ENCODE measurements around the gene SPIRE1.

SPIRE1 gene

DNA sequence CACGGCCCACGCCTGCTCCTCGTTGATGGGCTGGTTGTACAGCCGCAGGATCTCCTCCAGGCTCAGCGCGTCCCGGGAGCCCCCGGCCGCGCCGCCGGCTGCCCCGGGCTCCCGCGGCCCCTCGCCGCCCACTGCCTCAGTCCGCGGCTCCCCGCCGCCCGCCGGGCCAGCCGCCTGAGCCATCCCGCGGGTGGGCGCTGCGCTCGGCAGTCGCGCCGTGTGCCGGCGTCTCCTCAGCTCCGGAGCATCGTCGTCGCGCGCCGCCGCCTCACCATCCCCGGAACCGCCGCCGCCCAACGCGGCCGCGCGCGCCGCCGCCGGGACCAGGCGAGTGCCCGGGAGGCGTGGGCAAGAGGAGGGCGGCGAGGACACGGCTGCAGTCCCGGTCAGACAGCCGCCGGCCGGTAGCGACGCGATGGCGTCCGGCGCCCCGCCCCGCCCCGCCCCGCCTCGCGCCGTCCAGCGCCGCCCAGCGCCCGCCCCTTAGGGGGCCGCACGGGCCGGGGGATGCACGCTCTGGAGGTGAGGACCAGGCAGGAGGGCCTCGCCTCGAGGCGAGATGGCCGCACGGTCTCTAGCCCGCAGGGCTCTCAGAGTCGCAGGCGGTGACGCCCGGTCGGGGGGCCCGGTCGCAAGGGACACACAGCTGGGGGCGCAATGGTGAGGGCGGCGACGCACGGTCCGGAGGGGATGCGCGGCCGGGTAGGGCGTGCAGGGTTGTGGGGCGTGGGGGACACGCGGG lies at the start of gene SPIRE1:
Gene SPIRE1, minus strand, starts transcription at position 424 of the 742 bp plus-strand sequence. Its CDS starts 241 bp downstream, at position 183.
- peak; percentile 42 for DNase-seq

DNA sequence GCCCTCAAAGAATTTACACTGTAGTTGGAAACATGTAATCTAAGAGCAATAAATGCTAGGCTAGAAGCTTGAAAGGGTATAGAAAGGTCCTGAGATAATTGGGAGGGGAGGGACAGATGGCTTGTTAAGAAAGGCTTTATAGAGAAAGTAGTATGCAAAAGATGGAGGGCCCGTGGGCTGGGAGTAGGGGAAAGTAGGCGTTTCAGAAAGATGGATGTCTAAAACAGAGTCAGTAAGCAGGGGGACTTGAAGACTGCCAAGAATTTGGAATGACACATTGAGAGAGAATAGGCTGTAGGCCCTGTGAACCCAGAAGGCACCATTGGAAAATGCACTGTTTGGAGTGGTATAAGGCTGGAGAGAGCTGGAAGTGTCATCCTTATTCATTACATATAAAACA lies 45.8 kb upstream of the SPIRE1 start:
- DNase-seq = peak; percentile 7

DNA sequence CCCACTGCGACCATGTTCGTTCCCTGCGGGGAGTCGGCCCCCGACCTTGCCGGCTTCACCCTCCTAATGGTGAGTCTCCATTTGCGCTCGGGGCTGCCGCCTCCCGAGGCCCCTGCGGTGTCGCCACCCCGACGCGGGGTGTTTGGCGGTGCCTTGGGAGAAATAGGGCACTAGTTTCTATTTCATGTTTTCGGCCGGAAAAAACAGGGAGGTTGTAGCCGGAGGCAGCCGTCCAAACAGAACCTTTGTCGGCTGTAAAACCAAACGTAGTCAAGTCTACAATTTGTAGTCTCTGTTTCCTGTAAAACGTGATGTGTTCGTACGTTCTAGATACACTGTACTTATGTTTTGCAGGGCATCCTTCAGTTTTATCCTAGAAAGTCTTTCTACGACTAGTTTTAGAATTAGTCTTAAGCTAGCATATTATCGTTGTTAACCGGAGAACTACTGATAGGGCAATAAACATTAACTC lies 45.2 kb upstream of the SPIRE1 start:
- no peak for DNase-seq

DNA sequence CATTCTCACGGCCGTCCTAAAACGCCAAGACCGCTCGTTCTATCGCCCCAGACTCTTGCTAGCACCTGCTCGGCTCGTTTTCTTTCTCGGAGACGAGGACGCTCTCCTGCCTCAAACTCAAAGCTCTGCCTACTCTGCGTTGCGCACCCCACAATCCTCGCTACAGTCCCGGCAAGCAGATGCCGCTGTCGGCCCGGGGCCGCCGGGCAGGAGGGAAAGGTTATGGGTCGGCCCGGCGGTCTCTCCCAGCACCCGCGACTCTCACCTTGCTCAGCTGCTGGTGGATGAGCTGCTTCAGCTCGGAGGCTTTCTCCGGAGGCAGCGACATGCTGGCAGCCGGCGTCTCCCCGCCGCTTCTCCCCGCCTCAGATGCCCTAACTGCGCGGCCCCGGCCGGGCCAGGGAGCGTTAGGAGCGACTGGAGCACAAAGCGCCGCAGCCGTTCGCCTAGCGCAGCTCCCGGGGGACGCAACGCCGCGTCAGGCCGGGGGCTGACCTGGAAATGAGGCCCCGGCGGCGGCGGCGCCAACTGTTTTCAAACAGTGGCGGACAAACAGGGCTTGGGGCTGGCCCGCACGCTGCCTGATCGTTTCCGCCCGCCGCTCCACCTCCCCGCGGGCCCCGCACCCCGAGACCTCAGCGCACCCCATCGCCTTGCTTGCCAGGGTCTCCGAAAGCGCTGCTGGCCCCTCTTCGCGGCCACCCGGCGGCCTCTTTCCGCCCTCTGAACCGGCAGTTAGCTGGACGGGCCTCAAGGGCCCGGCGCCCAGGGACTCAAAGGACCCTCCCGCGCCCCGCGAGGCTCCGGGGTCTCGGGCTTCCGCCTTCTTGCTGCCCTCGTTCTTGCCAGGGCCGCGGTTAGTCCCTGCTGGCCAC lies 44.6 kb upstream of the SPIRE1 start, which contains the start of the genes CEP76 and PSMG2:
Gene CEP76, minus strand, starts transcription at position 503 of the 875 bp plus-strand sequence. Its CDS starts 175 bp downstream, at position 328.
Gene PSMG2, plus strand, starts transcription at position 822 of the 875 bp plus-strand sequence. CDS start 66 bp downstream, outside the sequence.
- DNase-seq = peak; percentile 83

DNA sequence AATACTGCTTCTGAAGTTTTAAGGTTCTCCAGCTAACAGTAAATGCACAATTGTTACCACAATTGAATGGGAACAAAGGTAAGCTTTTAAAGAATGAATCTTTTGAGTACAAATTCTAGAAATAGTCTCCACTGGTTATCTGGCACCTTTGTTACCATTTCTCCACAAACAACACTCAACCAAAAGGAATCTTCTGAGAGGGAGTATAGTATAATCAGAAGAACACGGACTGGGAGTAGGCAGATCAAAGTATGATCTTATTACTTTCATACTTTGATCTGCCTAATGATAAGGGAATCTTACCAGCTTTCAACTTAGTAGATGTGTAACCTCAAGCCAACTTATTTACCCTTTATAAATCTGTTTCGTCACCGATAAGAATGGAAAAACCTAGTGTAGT lies 43.3 kb upstream of the SPIRE1 start:
- no peak for DNase-seq

DNA sequence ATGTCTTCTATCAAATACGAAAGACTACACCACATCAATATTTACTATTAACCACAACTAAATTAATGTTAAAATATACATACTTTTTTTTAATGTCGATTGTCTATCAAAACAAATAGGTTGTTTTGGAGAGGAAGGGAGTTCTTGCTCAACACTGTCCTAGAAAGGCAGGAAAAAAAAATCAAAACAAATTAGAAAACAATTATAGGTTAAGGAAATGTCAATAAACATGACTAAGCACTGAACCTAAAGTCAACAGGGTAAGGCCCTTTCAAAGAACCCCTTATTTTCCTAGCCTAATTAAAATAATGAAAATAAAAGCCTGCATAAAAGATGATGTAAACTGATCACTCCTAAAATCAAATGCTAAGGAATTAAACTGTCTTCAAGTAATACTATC lies 41.8 kb upstream of the SPIRE1 start:
- no peak for DNase-seq

DNA sequence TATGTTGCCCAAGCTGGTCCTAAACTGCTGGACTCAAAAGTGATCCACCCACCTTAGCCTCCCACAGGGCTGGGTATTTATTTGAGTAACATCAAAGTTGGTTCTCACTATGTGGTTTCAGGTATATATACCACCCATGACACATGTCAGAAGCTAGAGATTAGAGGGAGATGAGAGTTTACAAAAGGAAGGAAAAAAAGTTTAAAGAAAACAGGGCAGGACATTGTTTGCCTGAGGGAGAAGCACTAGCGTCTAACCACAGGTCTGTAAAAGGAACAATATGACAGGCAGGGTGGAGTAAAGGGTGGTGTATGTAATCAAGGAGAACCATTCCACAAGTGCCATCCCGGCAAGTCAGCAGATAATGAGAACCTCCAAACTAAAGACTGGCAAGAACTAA lies 36.1 kb upstream of the SPIRE1 start:
- DNase-seq = no peak

DNA sequence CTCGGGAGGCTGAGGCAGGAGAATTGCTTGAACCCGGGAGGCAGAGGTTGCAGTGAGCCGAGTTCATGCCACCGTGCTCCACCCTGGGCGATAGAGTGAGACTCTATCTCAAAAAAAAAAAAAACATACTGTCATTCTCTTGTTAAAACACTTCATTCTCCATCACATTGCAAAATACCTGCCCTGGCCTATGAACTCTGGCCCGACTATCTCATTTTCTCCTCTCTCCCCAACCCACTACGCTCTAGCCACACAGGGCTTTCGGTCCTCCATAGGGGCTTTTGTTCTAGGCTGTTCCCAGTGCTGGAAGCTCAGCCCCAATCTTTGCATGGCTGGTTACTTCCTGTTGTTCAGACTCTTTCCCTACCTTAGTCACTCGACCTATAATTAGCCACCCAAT lies 34.3 kb upstream of the SPIRE1 start:
- DNase-seq = no peak

DNA sequence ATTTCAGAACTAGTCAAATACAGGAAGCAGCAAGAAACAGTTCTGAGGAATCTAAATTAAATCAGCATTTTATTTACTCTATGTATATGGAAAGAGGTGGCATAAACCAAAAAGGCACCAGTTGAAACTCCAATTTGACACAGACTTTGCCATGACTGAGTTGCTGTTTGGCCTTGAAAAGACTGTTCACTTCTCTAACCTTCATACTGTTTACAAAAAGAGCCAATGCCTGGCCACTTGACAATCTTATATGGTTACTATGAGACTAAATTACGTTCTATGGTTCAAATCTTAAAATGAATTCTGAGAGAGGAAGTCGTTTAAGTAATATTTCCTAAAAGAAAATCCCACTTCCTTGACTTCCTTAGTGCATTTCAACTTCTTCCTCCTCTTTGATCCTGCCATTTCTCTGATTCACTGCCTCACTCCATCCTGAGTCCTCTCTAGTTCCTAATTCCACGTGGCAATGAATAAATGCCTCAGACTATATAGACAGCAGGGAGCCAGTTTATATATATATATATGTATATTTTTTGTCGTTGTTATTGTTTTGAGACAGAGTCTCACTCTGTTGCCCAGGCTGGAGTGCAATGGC lies 31.4 kb upstream of the SPIRE1 start:
- DNase-seq = no peak

DNA sequence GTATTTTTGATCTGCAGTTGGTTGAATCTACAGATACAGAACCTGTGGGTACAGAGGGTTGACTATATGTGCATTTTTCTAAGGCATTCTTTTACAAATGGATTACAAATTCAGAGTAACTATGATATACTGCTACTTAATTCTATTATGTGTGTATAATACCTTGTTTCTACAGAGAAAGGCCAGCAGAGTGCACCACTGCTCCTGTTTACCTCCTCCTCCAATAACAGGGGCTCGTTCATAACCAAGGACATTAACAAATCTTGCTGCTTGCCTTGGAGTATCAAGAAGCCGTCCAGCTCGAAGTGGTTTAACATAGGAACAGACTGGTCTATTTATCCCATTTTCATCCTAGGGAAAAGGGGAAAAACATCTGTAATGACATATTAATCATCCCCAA lies 28.2 kb upstream of the SPIRE1 start:
- DNase-seq = no peak

DNA sequence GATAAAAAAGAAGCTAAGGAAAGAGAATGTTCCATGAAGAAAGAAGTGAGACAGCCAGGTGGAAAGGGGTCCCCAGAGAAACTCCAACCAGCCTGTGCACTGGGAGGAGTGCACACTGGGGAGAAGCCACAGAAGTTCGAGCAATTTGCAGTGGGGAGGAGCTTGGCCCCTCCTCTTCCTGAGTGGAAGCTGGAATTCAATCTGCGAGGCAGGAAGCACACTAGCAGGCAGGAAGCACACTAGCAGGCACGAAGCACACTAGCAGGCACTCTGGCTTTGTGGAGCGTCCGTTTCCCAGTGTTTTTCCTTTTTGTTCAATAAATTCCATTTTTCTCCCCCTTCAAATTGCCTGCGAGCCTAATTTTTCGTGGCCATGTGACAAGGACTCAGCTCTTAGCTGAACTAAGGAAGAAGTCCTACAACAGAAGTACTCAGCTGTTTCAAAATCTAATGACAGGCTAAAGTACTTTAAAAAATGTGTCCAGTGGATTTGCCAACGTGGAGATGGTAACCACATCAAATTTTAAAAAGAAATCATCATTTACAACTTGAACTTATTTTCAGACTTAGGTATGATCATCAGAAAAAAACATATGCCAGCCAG lies 21.4 kb upstream of the SPIRE1 start:
- no peak for DNase-seq

DNA sequence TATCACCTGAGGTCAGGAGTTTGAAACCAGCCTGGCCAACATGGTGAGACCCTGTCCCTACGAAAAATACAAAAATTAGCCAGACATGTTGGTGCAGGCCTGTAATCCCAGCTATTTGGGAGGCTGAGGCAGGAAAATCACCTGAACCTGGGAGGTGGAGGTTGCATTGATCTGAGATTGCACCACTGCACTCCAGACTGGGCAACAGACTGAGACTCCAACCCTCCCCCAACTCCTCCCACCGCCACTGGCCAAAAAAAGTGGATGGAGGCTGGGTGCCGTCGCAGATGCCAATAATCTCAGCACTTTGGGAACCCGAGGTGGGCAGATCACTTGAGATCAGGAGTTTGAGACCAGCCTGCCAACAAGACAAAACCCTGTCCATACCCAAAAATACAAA lies 10.1 kb upstream of the SPIRE1 start:
- DNase-seq = no peak

DNA sequence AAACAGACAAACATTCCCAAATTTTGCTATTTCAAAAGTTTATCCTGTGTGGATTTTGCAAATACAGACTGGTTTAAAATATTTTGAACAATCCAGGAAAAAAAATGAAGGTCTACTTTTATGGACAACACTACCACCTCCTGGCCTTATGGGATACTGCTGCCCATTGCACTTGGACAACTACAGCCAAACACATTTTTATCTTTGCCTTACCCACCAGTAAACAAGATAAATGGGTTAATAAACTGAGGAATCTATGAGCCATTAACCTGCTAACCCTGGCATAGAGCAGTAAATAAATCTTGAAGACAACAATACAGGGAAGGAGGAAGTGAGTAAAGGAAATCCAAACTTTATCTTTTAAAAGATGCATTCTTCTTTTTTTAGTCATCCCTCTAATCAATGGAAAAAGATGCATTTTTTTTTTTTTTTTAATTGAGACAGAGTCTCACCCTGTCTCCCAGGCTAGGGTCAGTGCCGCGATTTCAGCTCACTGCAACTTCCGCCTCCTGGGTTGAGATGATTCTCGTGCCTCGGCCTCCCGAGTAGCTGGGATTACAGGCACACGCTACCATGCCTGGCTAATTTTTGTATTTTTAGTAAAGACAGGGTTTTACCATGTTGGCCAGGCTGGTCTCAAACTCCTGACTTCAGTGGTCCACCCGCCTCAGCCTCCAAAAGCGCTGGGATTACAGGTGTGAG lies 2.1 kb upstream of the SPIRE1 start:
- peak; percentile 21 for DNase-seq

DNA sequence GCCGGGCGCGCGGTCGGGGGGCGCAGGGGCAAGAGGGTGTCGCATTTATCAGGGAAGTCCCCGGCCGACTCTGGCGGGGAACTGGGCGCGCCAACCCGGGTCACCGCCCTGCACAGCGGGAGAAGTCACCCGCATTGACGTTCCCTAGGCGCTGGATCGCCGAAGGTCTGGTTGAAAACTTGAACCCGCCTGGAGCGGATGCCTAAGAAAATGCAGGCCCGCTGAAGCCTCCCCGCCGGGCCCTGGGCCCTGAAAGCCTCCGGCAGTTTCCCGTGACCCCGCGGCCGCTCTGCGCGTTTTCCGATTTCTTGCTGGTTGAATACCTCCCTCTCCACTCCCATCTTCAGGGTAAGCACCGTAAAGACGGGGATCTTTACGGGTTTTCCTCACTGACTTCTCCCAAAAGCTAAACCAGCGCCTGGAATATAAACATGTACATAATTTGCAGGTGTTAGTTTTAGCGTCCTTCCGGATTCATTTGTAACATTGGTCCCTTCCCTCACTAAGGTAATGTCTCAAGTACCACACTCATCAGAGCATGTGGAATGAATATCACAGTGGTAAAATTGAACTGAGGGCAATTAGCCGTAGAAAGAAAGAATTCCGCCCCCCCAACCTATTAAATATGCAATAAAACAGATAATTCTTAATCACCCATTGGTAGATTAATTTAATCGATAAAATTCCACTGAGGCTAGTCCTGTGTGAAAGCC lies 675 bp upstream of the SPIRE1 start:
- peak; percentile 19 for DNase-seq

DNA sequence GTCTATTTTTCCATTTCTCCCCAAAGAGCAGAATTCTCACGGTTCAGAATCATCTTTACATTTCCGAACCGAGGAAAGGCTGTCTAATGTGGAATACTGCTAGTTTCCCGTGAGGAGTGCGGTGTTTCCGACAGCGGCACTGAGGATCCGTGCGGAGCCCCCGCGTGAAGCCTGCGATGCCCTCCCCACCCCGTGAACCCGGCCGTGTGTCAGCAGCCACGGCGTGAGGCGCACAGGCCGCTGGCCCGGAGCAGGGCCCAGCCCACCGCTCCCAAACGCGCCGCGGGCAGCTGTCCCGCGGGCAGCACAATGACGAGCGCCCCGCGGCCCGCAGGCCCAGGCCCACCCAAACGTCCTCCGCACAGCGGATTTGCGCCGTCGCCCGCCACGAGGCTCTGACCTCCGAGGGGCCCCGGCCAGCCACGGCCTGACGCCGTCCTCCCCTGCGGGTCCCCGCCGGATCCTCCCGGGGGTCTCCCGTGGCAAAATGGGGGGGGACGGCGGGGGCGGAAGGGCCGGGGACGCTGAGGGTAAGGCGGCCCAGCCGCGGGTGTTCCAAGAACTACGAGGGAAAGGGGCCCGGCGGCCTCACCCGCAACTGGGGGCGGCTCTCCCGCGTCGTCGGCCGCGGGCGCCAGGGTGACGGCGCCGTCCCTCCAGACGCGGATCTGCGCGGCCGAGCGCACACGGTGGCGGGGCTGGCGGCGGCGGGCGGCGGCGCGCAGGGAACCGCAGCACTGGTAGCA lies 796 bp downstream of the SPIRE1 start:
- DNase-seq = peak; percentile 28

DNA sequence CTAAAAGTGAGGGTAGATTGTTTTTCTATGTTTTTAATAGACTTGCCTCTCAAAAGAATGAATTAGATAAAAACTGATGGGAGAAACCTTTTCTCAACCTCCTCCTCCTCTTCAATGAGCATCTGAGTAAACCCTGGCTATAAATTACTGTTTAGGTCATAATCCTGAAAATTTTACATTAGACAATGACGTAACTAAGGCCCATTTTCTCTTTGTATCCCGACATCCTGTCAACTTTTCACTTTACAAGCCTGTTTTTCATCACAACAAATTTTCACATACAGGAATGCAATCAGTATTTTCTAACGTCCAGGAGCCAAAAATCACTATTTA lies 1.3 kb downstream of the SPIRE1 start:
- DNase-seq = no peak

DNA sequence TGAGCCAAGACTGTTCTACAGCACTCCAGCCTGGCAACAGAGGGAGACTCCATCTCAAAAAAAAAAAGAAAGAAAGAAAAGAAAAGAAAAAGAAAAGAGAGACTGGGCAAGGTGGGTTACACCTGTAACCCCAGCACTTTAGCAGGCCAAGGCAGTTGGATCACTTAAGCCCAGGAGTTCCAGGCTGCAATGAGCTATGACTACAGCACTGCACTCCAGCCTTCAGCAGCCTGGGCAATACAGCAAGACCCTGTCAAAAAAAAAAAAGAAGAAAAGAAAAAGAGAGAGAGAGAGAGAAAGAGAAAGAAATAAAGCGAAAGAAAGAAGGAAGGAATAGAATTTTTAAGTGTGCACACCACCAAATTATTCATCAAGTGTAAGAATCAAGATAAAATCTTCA lies 2.9 kb downstream of the SPIRE1 start:
- DNase-seq = no peak

DNA sequence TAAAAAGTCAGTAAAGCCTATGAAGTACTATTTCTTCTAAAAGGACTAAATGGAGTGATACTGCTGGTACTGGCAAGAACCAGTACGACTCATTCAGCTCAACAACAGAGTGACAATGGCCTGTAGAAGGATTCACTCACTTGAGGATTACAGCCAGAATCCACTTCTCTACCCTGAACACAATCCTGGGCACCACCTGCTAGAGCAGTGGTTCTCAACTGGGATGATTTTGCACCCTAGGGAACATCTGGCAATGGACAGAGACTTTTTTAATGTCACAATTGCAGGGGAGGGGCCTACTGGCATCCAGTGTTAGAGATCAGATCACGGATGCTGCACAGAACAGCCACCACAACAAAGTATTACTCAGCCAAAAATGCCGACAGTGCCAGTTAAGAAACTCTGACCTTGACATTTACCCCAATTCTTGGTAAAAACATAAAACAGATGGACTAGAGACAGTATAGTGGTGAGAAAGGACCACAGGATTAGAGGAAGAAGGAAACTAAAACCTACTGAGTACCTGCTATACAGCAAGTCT lies 5.0 kb downstream of the SPIRE1 start:
- DNase-seq = no peak

DNA sequence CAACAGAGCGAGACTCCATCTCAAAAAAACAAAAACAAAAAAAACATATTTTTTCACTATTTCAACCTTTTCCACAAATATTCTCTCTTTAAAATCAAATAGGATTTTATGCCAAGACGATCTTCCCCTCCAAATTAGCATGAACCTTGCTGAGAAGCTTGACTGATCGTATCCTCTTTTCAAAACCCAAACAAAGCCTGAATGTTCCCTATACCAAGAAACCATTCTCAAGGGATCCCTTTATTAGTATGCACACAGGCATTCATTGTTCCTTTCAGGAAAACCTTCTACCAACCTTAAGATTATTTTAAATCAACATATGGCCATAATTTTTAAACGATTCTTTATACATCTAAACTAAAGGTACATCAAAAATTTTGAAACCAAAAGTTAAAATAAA lies 6.3 kb downstream of the SPIRE1 start:
- no peak for DNase-seq

DNA sequence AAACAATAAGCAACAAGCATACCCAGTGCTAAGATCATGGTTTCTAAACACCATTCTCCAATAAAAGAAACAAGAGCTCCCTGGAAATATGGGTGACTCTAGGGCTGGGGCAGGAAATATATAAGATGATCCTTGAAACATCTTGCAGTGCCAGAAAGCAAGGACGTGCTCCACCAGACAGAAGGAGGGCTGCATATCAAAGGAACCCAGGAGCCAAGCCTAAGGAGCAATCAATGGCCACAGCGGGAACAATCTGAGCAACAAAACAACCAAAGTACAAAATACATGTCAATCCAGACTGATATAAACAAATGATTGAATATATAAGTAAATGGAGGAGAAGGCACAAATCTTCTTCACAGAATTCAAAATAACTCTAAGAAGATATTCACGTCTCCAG lies 10.1 kb downstream of the SPIRE1 start:
- no peak for DNase-seq

DNA sequence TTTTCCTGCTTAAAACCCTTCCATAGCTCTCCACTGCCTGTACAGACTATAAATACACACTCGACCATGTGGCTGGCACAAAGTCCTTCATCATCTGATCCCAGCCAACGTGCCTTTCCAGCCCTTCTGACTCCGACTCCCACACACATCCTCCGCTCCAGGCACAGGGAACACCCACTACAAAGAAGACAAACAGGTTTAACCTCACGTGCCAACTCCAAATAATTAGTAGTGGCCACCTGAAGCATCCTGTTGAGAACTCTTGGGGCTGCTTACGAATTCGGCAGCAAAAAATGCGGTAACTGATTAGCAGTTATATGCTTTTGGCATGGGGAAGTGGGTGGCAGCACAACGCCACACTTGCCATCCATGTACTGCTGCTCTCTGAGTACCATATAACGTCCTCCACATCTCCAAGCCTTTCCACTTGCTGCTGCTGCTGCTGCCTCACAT lies 12.1 kb downstream of the SPIRE1 start:
- no peak for DNase-seq
